Neural progenitor cell (in vitro differentiated cells): ENCODE measurements around the gene MARK4.

Experiments used
- CTCF ChIP-seq: fragments of 200-600 bp; sonication (generic); IDR thresholded peaks from 2 replicates; pipeline ENCODE4 v1.5.1; 2017; ENCODE audit warnings: antibody characterized with exemption, mild to moderate bottlenecking
- EZH2 ChIP-seq: fragments of 200-600 bp; sonication (generic); IDR thresholded peaks from 2 replicates; pipeline ENCODE4 v1.6.1; 2017; ENCODE audit warnings: antibody characterized with exemption, mild to moderate bottlenecking, moderate library complexity

DNA sequence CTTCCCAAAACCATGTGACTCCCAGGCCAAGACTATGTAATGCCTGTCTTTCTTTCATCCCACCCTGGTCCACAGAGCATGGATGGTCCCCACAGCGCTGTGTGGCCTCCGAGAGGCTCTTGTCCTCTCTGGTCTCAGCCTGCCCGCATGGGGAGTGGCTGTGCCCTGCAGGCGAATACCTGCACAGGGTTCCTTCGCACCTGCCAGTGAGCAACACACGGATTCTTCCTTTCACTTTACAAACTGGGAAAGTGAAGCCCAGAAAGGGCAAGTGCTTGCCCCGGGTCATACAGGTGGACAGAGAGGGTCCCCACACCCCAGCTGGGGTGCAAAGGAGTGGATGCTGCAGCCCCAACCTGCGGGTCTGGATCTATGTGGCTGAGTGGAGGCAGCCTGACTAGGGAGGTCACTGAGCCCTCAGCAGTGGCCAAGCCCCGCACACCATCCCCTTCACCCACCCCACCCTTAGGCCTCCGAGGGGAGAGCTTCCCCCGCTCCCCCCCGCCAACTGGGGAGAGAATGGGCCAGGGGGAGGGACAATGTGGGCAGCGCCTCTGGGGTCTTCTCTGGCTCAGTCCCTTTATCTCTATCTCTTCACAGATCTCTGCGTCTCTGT lies 747 bp upstream of the MARK4 start:
- TF ChIP-seq CTCF: no peak
- TF ChIP-seq EZH2: no peak
